ENCODE measurements around the gene NEDD8.

The NEDD8 gene

GRCh38 chr14:24258119-24258518 lies 26.0 kb upstream of the NEDD8 start:
- Histone ChIP-seq H3K36me3 (ENCODE audit: control insufficient read depth in 1 of 2, insufficient read depth in 2 of 2, low read length in 2 of 2) (peaks cover 0 to 10% of the 10 kb centered on the region in 2 donors), H3K9me3 (ENCODE audit: control insufficient read depth in 1 of 2, low read length in 2 of 2) (no peaks in the 10 kb centered on the region), H3K27ac (ENCODE audit: low read depth, low read length) (no peak overlapping the region), H3K4me1 (ENCODE audit: control insufficient read depth in 1 of 2, insufficient read depth in 2 of 2, low read length in 2 of 2) (no peaks in the 10 kb centered on the region), H3K27me3 (ENCODE audit: control insufficient read depth in 1 of 2, insufficient read depth in 2 of 2, low read length in 2 of 2) (no peaks in the 10 kb centered on the region), H3K9ac (ENCODE audit: low read depth in 1 of 2, low read length in 2 of 2) (no peak overlapping the region), H3K4me3 (ENCODE audit: low read depth in 1 of 2, low read length in 2 of 2) (no peak overlapping the region)

GRCh38 chr14:24256960-24257359 lies 24.8 kb upstream of the NEDD8 start:
- H3K4me1 ChIP-seq (ENCODE audit: control insufficient read depth in 1 of 2, insufficient read depth in 2 of 2, low read length in 2 of 2): no peaks in the 10 kb centered on the region
- H3K36me3 ChIP-seq (ENCODE audit: control insufficient read depth in 1 of 2, insufficient read depth in 2 of 2, low read length in 2 of 2): peaks cover 0 to 10% of the 10 kb centered on the region in 2 donors
- no peak overlapping the region for H3K9ac ChIP-seq (ENCODE audit: low read depth in 1 of 2, low read length in 2 of 2)
- H3K27ac ChIP-seq (ENCODE audit: low read depth, low read length): no peak overlapping the region
- H3K9me3 ChIP-seq (ENCODE audit: control insufficient read depth in 1 of 2, low read length in 2 of 2): no peaks in the 10 kb centered on the region
- no peaks in the 10 kb centered on the region for H3K27me3 ChIP-seq (ENCODE audit: control insufficient read depth in 1 of 2, insufficient read depth in 2 of 2, low read length in 2 of 2)
- no peak overlapping the region for H3K4me3 ChIP-seq (ENCODE audit: low read depth in 1 of 2, low read length in 2 of 2)

GRCh38 chr14:24255931-24256711 lies 24.0 kb upstream of the NEDD8 start:
- Histone ChIP-seq H3K4me1 (ENCODE audit: control insufficient read depth in 1 of 2, insufficient read depth in 2 of 2, low read length in 2 of 2) (no peaks in the 10 kb centered on the region), H3K36me3 (ENCODE audit: control insufficient read depth in 1 of 2, insufficient read depth in 2 of 2, low read length in 2 of 2) (peaks cover 0 to 10% of the 10 kb centered on the region in 2 donors), H3K9ac (ENCODE audit: low read depth in 1 of 2, low read length in 2 of 2) (no peak overlapping the region), H3K27ac (ENCODE audit: low read depth, low read length) (no peak overlapping the region), H3K9me3 (ENCODE audit: control insufficient read depth in 1 of 2, low read length in 2 of 2) (no peaks in the 10 kb centered on the region), H3K4me3 (ENCODE audit: low read depth in 1 of 2, low read length in 2 of 2) (no peak overlapping the region), H3K27me3 (ENCODE audit: control insufficient read depth in 1 of 2, insufficient read depth in 2 of 2, low read length in 2 of 2) (no peaks in the 10 kb centered on the region)

GRCh38 chr14:24255438-24255837 lies 23.3 kb upstream of the NEDD8 start:
- Histone ChIP-seq H3K9me3 (ENCODE audit: control insufficient read depth in 1 of 2, low read length in 2 of 2) (no peaks in the 10 kb centered on the region), H3K9ac (ENCODE audit: low read depth in 1 of 2, low read length in 2 of 2) (no peak overlapping the region), H3K36me3 (ENCODE audit: control insufficient read depth in 1 of 2, insufficient read depth in 2 of 2, low read length in 2 of 2) (peaks cover 0 to 10% of the 10 kb centered on the region in 2 donors), H3K4me3 (ENCODE audit: low read depth in 1 of 2, low read length in 2 of 2) (no peak overlapping the region), H3K4me1 (ENCODE audit: control insufficient read depth in 1 of 2, insufficient read depth in 2 of 2, low read length in 2 of 2) (no peaks in the 10 kb centered on the region), H3K27me3 (ENCODE audit: control insufficient read depth in 1 of 2, insufficient read depth in 2 of 2, low read length in 2 of 2) (no peaks in the 10 kb centered on the region), H3K27ac (ENCODE audit: low read depth, low read length) (no peak overlapping the region)

- no peaks in the 10 kb centered on the region for H3K27me3 ChIP-seq (ENCODE audit: control insufficient read depth in 1 of 2, insufficient read depth in 2 of 2, low read length in 2 of 2)
- no peak overlapping the region for H3K4me3 ChIP-seq (ENCODE audit: low read depth in 1 of 2, low read length in 2 of 2)
- H3K36me3 ChIP-seq (ENCODE audit: control insufficient read depth in 1 of 2, insufficient read depth in 2 of 2, low read length in 2 of 2): peaks cover 0 to 10% of the 10 kb centered on the region in 2 donors
- no peak overlapping the region for H3K9ac ChIP-seq (ENCODE audit: low read depth in 1 of 2, low read length in 2 of 2)
- H3K27ac ChIP-seq (ENCODE audit: low read depth, low read length): no peak overlapping the region
- H3K9me3 ChIP-seq (ENCODE audit: control insufficient read depth in 1 of 2, low read length in 2 of 2): no peaks in the 10 kb centered on the region
- H3K4me1 ChIP-seq (ENCODE audit: control insufficient read depth in 1 of 2, insufficient read depth in 2 of 2, low read length in 2 of 2): no peaks in the 10 kb centered on the region
Measured at GRCh38 chr14:24254630-24255392, 22.6 kb upstream of the NEDD8 start.

- Histone ChIP-seq H3K27ac (ENCODE audit: low read depth, low read length) (no peak overlapping the region), H3K36me3 (ENCODE audit: control insufficient read depth in 1 of 2, insufficient read depth in 2 of 2, low read length in 2 of 2) (peaks cover 0 to 10% of the 10 kb centered on the region in 2 donors), H3K4me3 (ENCODE audit: low read depth in 1 of 2, low read length in 2 of 2) (no peak overlapping the region), H3K9me3 (ENCODE audit: control insufficient read depth in 1 of 2, low read length in 2 of 2) (no peaks in the 10 kb centered on the region), H3K9ac (ENCODE audit: low read depth in 1 of 2, low read length in 2 of 2) (no peak overlapping the region), H3K4me1 (ENCODE audit: control insufficient read depth in 1 of 2, insufficient read depth in 2 of 2, low read length in 2 of 2) (no peaks in the 10 kb centered on the region), H3K27me3 (ENCODE audit: control insufficient read depth in 1 of 2, insufficient read depth in 2 of 2, low read length in 2 of 2) (no peaks in the 10 kb centered on the region)
Measured at GRCh38 chr14:24253936-24254335, 21.8 kb upstream of the NEDD8 start.

GRCh38 chr14:24252289-24253124 lies 20.3 kb upstream of the NEDD8 start:
- Histone ChIP-seq H3K36me3 (ENCODE audit: control insufficient read depth in 1 of 2, insufficient read depth in 2 of 2, low read length in 2 of 2) (peaks cover 0 to 10% of the 10 kb centered on the region in 2 donors), H3K9me3 (ENCODE audit: control insufficient read depth in 1 of 2, low read length in 2 of 2) (no peaks in the 10 kb centered on the region), H3K27ac (ENCODE audit: low read depth, low read length) (no peak overlapping the region), H3K27me3 (ENCODE audit: control insufficient read depth in 1 of 2, insufficient read depth in 2 of 2, low read length in 2 of 2) (no peaks in the 10 kb centered on the region), H3K4me3 (ENCODE audit: low read depth in 1 of 2, low read length in 2 of 2) (no peak overlapping the region), H3K9ac (ENCODE audit: low read depth in 1 of 2, low read length in 2 of 2) (no peak overlapping the region), H3K4me1 (ENCODE audit: control insufficient read depth in 1 of 2, insufficient read depth in 2 of 2, low read length in 2 of 2) (no peaks in the 10 kb centered on the region)

- Histone ChIP-seq H3K27me3 (ENCODE audit: control insufficient read depth in 1 of 2, insufficient read depth in 2 of 2, low read length in 2 of 2) (no peaks in the 10 kb centered on the region), H3K9ac (ENCODE audit: low read depth in 1 of 2, low read length in 2 of 2) (no peak overlapping the region), H3K9me3 (ENCODE audit: control insufficient read depth in 1 of 2, low read length in 2 of 2) (no peaks in the 10 kb centered on the region), H3K27ac (ENCODE audit: low read depth, low read length) (no peak overlapping the region), H3K4me1 (ENCODE audit: control insufficient read depth in 1 of 2, insufficient read depth in 2 of 2, low read length in 2 of 2) (peaks cover 0 to 2% of the 10 kb centered on the region in 2 donors), H3K36me3 (ENCODE audit: control insufficient read depth in 1 of 2, insufficient read depth in 2 of 2, low read length in 2 of 2) (peaks cover 0 to 10% of the 10 kb centered on the region in 2 donors), H3K4me3 (ENCODE audit: low read depth in 1 of 2, low read length in 2 of 2) (no peak overlapping the region)
Measured at GRCh38 chr14:24251880-24252288, 19.7 kb upstream of the NEDD8 start.

GRCh38 chr14:24250354-24250753 lies 18.2 kb upstream of the NEDD8 start:
- no peak overlapping the region for H3K9ac ChIP-seq (ENCODE audit: low read depth in 1 of 2, low read length in 2 of 2)
- H3K4me1 ChIP-seq (ENCODE audit: control insufficient read depth in 1 of 2, insufficient read depth in 2 of 2, low read length in 2 of 2): peaks cover 0 to 6% of the 10 kb centered on the region in 2 donors
- H3K27me3 ChIP-seq (ENCODE audit: control insufficient read depth in 1 of 2, insufficient read depth in 2 of 2, low read length in 2 of 2): no peaks in the 10 kb centered on the region
- no peak overlapping the region for H3K4me3 ChIP-seq (ENCODE audit: low read depth in 1 of 2, low read length in 2 of 2)
- H3K9me3 ChIP-seq (ENCODE audit: control insufficient read depth in 1 of 2, low read length in 2 of 2): no peaks in the 10 kb centered on the region
- peaks cover 0 to 10% of the 10 kb centered on the region in 2 donors for H3K36me3 ChIP-seq (ENCODE audit: control insufficient read depth in 1 of 2, insufficient read depth in 2 of 2, low read length in 2 of 2)
- H3K27ac ChIP-seq (ENCODE audit: low read depth, low read length): no peak overlapping the region

All from duodenal mucosa (tissue), 2 donors.